ENCODE data around the gene EHD2.
"Not testable (repeated sequence)": the region's sequence is repeated elsewhere in the genome, so short reads cannot be mapped to it uniquely, and the experiment has no call there.

EHD2 gene

DNA sequence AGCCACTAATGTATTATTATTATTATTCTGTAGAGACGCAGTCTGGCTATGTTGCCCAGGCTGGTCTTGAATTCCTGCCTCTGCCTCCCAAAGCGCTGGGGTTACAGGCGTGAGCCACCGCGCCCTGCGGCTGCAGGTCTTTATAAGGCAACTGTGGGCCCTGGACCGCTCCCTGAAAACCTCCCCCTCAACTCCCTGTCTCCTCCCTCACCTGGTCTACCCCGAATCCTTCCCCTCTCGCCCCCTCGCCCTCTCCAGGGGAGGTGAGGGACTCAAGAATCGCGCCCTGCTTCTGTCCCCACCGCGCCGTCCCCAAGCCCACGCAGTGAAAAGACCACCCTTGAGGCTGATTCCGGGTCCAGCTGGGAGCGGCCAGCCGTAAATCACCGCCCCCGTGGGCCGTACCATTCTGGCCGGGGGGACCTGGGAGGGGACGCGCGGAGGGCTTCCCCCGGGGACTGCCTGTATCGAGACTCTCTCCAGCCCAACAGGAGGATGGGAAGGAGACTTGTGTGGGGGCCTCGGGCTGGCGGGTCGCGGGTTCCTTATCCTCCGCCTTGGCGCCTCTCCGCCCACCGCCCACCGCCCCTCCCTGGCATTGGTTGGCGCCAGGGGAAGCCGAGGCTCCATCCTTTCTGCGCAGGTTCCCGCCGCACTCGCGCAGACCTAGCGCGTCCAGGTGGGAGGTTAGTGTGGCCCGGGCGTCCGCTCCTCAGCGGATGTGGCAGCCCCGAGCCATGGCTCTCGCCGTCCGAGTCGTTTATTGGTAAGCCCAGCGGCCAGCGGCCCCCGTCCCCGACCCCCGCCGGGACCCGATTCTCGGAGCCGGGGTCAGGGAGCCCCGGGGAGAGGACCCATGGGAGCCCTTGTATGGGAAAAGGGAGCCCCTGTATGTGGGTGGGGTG is 65.1 kb downstream of the EHD2 start, which contains the start of gene SELENOW:
Gene SELENOW, plus strand, starts transcription at position 655 of the 905 bp plus-strand sequence. Its CDS starts 83 bp downstream, at position 738.
- peaks cover 16 to 22% of the 10 kb centered on the region in 2 donors for H3K36me3 ChIP-seq (ENCODE audit: control insufficient read depth in 1 of 2, insufficient read depth in 2 of 2, low read length in 2 of 2)
- peaks cover 16 to 37% of the 10 kb centered on the region in 2 donors for H3K4me1 ChIP-seq (ENCODE audit: control insufficient read depth in 1 of 2, insufficient read depth in 2 of 2, low read length in 2 of 2)
- H3K9me3 ChIP-seq (ENCODE audit: control insufficient read depth in 1 of 2, low read length in 2 of 2), result no peaks in the 10 kb centered on the region
- no peaks in the 10 kb centered on the region for H3K27me3 ChIP-seq (ENCODE audit: low read depth, low read length)
- peak within 1 kb of the TSS; percentile 86 for H3K27ac ChIP-seq (ENCODE audit: low read length)
- peak within 1 kb of the TSS; percentile 80 to 96 for H3K4me3 ChIP-seq (ENCODE audit: low read depth in 1 of 2, low read length in 2 of 2)

DNA sequence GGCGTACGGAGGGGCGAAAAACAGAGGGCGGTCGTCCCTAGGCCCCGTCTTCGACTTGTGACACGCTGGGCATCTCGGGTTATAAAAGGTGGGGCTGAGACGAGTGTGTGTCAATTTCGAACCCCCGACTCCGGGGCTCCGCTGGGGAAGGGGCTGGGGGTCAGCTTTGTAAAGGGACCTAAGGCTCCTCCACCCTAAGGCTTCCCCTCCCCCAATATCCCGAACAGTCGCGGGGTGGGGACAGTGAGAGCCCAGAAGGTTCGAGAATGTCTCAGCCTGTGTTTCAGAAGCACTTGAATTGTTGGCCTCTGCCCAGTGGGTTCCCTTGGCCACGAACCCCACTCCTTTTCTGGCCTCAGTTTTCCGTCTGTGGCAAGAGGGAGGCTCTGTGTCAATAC is 65.7 kb downstream of the EHD2 start:
- Histone ChIP-seq H3K27me3 (ENCODE audit: low read depth, low read length) (no peaks in the 10 kb centered on the region), H3K9me3 (ENCODE audit: control insufficient read depth in 1 of 2, low read length in 2 of 2) (no peaks in the 10 kb centered on the region), H3K27ac (ENCODE audit: low read length) (peak overlapping the region; percentile 86), H3K4me3 (ENCODE audit: low read depth in 1 of 2, low read length in 2 of 2) (peak overlapping the region; percentile 80 to 96), H3K4me1 (ENCODE audit: control insufficient read depth in 1 of 2, insufficient read depth in 2 of 2, low read length in 2 of 2) (peaks cover 16 to 37% of the 10 kb centered on the region in 2 donors), H3K36me3 (ENCODE audit: control insufficient read depth in 1 of 2, insufficient read depth in 2 of 2, low read length in 2 of 2) (peaks cover 16 to 29% of the 10 kb centered on the region in 2 donors)

DNA sequence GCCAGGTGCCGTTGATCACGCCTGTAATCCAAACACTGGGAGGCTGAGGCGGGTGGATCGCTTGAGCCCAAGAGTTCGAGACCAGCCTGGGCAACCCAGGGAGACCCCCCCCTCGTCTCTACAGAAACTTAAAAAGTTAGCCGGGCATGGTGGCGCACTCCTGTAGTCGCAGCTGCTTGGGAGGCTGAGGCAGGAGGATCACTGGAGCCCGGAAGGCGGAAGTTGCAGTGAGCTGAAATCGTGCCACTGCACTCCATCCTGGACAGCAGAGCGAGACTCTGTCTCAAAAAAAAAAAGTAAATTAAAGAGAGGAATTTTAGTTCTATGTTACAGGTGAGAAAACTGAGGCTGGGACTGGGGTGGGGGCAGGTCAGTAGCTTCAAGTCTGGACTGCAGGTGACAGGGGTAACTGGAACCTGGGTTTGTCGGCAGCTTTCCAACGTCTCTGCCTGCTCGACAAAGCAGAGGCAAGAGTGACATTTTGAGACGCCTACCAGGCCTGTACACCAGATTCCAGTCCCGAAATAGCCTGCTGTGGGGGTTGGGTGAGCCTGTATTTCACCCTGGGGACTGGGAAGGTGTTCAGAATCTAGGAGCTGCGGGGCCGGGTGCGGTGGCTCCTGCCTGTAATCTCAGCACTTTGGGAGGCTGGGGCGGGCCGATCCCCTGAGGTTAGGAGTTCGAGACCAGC is 66.4 kb downstream of the EHD2 start:
- Histone ChIP-seq H3K9me3 (ENCODE audit: control insufficient read depth in 1 of 2, low read length in 2 of 2) (no peaks in the 10 kb centered on the region), H3K36me3 (ENCODE audit: control insufficient read depth in 1 of 2, insufficient read depth in 2 of 2, low read length in 2 of 2) (peaks cover 23 to 36% of the 10 kb centered on the region in 2 donors), H3K27me3 (ENCODE audit: low read depth, low read length) (no peaks in the 10 kb centered on the region), H3K4me1 (ENCODE audit: control insufficient read depth in 1 of 2, insufficient read depth in 2 of 2, low read length in 2 of 2) (peaks cover 16 to 37% of the 10 kb centered on the region in 2 donors), H3K4me3 (ENCODE audit: low read depth in 1 of 2, low read length in 2 of 2) (peak overlapping the region; percentile 80 to 96), H3K27ac (ENCODE audit: low read length) (peak overlapping the region; percentile 86)

DNA sequence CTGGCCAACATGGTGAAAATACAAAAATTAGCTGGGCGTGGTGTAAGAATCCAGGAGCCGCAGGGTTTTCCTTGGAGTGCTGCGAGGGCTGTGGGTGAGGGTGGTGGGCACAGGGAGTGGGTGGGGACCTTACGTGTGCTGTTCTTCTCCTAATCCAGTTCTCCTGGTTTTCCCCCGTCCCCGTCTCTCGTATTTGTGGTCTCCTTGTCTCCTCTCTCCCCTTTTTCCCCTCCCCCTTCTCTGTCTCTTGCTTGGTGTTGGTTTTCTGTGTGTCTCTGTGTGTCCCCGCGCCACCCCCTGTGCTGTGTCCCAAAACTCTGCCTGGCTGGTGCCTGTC is 67.0 kb downstream of the EHD2 start:
- H3K27me3 ChIP-seq (ENCODE audit: low read depth, low read length), result no peaks in the 10 kb centered on the region
- H3K36me3 ChIP-seq (ENCODE audit: control insufficient read depth in 1 of 2, insufficient read depth in 2 of 2, low read length in 2 of 2), result peaks cover 23 to 37% of the 10 kb centered on the region in 2 donors
- H3K4me1 ChIP-seq (ENCODE audit: control insufficient read depth in 1 of 2, insufficient read depth in 2 of 2, low read length in 2 of 2), result peaks cover 16 to 37% of the 10 kb centered on the region in 2 donors
- H3K4me3 ChIP-seq (ENCODE audit: low read depth in 1 of 2, low read length in 2 of 2), result peak overlapping the region; percentile 80 to 96
- peak overlapping the region; percentile 81 for H3K27ac ChIP-seq (ENCODE audit: low read length)
- H3K9me3 ChIP-seq (ENCODE audit: control insufficient read depth in 1 of 2, low read length in 2 of 2), result no peaks in the 10 kb centered on the region

DNA sequence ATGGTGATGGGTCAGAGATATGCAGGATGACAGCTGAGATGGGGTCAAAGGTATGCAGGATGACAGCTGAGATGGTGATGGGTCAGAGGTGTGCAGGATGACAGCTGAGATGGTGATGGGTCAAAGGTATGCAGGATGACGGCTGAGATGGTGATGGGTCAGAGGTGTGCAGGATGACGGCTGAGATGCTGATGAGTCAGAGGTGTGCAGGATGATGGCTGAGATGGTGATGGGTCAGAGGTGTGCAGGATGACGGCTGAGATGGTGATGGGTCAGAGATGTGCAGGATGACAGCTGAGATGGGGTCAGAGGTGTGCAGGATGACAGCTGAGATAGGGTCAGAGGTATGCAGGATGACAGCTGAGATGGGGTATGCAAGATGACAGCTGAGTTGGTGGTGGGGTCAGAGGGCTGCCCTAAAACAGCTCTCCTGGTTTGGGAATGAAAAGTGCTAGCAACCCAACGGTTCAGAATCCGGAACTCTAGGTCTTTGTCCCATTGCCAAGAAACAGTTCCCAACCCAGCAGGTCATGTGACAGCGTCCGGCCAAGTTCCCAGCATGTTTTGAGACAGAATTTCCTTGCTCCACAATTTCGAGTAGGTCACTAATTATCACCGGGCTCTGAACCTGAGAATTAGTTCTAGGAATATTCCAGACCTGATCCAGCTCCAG is 68.5 kb downstream of the EHD2 start:
- H3K9me3 ChIP-seq (ENCODE audit: control insufficient read depth in 1 of 2, low read length in 2 of 2), result no peaks in the 10 kb centered on the region
- peak overlapping the region in 1 of 2 donors; percentile 96 for H3K4me3 ChIP-seq (ENCODE audit: low read depth in 1 of 2, low read length in 2 of 2)
- peaks cover 34 to 52% of the 10 kb centered on the region in 2 donors for H3K36me3 ChIP-seq (ENCODE audit: control insufficient read depth in 1 of 2, insufficient read depth in 2 of 2, low read length in 2 of 2)
- H3K4me1 ChIP-seq (ENCODE audit: control insufficient read depth in 1 of 2, insufficient read depth in 2 of 2, low read length in 2 of 2), result peaks cover 16 to 37% of the 10 kb centered on the region in 2 donors
- H3K27ac ChIP-seq (ENCODE audit: low read length), result peak overlapping the region; percentile 45
- no peaks in the 10 kb centered on the region for H3K27me3 ChIP-seq (ENCODE audit: low read depth, low read length)

DNA sequence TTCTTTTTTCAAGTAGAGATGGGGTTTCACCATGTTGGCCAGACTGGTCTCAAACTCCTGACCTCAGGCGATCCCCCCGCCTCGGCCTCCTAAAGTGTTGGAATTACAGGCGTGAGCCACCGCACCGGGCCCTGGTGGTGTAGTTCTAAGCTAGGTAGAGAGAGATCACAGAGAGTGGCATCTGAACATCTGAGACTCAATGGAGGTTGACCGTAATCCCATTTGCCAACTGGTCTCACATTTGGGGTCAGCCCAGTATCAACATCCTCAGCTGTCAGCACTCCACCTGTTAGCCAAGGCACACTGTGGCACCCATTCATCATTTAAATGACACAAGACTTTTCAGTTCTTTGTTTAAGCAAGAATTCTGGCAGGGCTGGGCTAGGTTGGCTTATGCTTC is 73.3 kb downstream of the EHD2 start:
- H3K4me3 ChIP-seq (ENCODE audit: low read depth in 1 of 2, low read length in 2 of 2), result no peak overlapping the region

DNA sequence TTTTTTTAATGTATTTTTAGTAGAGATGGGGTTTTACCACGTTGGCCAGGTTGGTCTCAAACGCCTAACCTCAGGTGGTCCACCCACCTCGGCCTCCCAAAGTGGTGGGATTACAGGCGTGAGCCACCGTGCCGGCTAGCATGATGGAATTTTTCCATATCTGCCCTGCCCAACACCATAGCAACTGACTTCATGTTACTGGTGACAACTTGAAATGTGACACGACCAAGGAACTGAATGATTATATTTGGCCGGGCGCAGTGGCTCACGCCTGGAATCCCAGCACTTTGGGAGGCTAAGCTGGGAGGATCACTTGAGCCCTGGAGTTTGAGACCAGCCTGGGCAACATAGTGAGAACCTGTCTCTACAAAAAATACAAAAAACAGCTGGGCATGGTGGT is 74.1 kb downstream of the EHD2 start:
- H3K4me1 ChIP-seq (ENCODE audit: control insufficient read depth in 1 of 2, insufficient read depth in 2 of 2, low read length in 2 of 2), result peaks cover 0 to 11% of the 10 kb centered on the region in 2 donors
- not testable (repeated sequence) for H3K9me3 ChIP-seq (ENCODE audit: control insufficient read depth in 1 of 2, low read length in 2 of 2); H3K4me3 ChIP-seq (ENCODE audit: low read depth in 1 of 2, low read length in 2 of 2); H3K27me3 ChIP-seq (ENCODE audit: low read depth, low read length); H3K27ac ChIP-seq (ENCODE audit: low read length)
- peaks cover 23 to 39% of the 10 kb centered on the region in 2 donors for H3K36me3 ChIP-seq (ENCODE audit: control insufficient read depth in 1 of 2, insufficient read depth in 2 of 2, low read length in 2 of 2)

More for the DNA sequence above, 73.3 kb downstream of the EHD2 start:
- Histone ChIP-seq H3K27me3 (ENCODE audit: low read depth, low read length) (no peaks in the 10 kb centered on the region), H3K9me3 (ENCODE audit: control insufficient read depth in 1 of 2, low read length in 2 of 2) (no peaks in the 10 kb centered on the region), H3K36me3 (ENCODE audit: control insufficient read depth in 1 of 2, insufficient read depth in 2 of 2, low read length in 2 of 2) (peaks cover 28 to 43% of the 10 kb centered on the region in 2 donors), H3K4me1 (ENCODE audit: control insufficient read depth in 1 of 2, insufficient read depth in 2 of 2, low read length in 2 of 2) (peaks cover 4 to 18% of the 10 kb centered on the region in 2 donors), H3K27ac (ENCODE audit: low read length) (no peak overlapping the region)

DNA sequence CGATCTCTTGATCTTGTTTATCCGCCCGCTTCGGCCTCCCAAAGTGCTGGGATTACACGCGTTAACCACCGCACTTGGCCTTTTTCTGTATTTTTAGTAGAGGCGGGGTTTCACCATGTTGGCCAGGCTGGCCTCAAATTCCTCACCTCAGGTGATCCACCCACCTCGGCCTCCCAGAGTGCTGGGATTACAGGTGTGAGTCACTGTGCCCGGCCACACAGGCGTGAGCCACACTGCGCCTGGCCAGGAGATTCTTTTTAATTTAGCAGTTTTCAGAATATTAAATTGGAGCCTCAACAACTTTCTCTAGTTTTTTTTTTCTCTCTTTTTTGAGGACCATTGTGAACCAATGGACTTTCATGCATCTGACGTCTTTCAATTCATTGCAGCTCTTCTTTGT is 76.6 kb downstream of the EHD2 start:
- H3K27me3 ChIP-seq (ENCODE audit: low read depth, low read length); H3K4me1 ChIP-seq (ENCODE audit: control insufficient read depth in 1 of 2, insufficient read depth in 2 of 2, low read length in 2 of 2); H3K4me3 ChIP-seq (ENCODE audit: low read depth in 1 of 2, low read length in 2 of 2); H3K9me3 ChIP-seq (ENCODE audit: control insufficient read depth in 1 of 2, low read length in 2 of 2); H3K27ac ChIP-seq (ENCODE audit: low read length): not testable (repeated sequence)
- H3K36me3 ChIP-seq (ENCODE audit: control insufficient read depth in 1 of 2, insufficient read depth in 2 of 2, low read length in 2 of 2), result peaks cover 12 to 16% of the 10 kb centered on the region in 2 donors

DNA sequence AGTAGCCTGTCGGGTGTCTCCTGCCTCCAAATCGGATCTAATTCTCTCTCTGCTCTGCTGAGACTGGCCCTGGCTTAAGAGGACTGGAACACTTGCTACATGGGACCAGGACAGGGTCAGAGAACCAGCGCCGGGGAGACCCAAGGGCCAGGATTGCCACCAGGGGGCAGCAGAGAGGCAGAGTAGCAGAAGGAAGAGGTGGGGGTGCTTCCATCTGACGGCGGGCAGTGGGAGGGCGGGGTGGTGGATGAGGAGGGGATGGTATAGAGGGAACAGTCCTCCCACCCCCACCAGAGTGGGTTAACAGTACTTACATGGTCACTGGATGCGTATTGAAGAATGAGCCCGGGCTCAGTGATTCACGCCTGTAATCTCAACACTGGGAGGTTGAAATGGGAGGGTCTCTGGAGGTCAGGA is 77.2 kb downstream of the EHD2 start:
- Histone ChIP-seq H3K27me3 (ENCODE audit: low read depth, low read length) (no peaks in the 10 kb centered on the region), H3K4me3 (ENCODE audit: low read depth in 1 of 2, low read length in 2 of 2) (no peak overlapping the region)

DNA sequence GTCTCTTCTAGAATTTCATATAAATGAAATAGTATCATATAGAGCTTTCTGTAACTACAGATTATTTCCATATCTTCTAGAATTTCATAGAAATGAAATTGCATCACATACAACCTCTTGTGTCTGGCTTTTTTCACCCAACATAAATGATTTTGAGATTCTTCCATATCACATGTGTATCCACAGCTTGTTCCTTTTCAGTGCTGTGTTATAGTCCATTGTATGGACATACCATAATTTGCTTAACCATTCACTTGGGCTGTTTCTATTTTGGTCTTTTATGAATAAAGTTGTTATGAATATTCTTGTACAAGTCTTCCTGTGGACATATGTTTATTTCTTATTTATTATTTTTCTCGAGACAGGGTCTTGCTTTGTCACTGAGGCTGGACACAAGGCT is 79.4 kb downstream of the EHD2 start:
- no peak overlapping the region for H3K27ac ChIP-seq (ENCODE audit: low read length)
- H3K9me3 ChIP-seq (ENCODE audit: control insufficient read depth in 1 of 2, low read length in 2 of 2), result no peaks in the 10 kb centered on the region
- no peaks in the 10 kb centered on the region for H3K27me3 ChIP-seq (ENCODE audit: low read depth, low read length)
- peaks cover 0 to 4% of the 10 kb centered on the region in 2 donors for H3K4me1 ChIP-seq (ENCODE audit: control insufficient read depth in 1 of 2, insufficient read depth in 2 of 2, low read length in 2 of 2)
- H3K36me3 ChIP-seq (ENCODE audit: control insufficient read depth in 1 of 2, insufficient read depth in 2 of 2, low read length in 2 of 2), result no peaks in the 10 kb centered on the region
- no peak overlapping the region for H3K4me3 ChIP-seq (ENCODE audit: low read depth in 1 of 2, low read length in 2 of 2)

More for the DNA sequence above, 77.2 kb downstream of the EHD2 start:
- H3K9me3 ChIP-seq (ENCODE audit: control insufficient read depth in 1 of 2, low read length in 2 of 2), result no peaks in the 10 kb centered on the region
- H3K4me1 ChIP-seq (ENCODE audit: control insufficient read depth in 1 of 2, insufficient read depth in 2 of 2, low read length in 2 of 2), result peaks cover 0 to 4% of the 10 kb centered on the region in 2 donors
- H3K27ac ChIP-seq (ENCODE audit: low read length), result no peak overlapping the region
- H3K36me3 ChIP-seq (ENCODE audit: control insufficient read depth in 1 of 2, insufficient read depth in 2 of 2, low read length in 2 of 2), result peaks cover 11 to 13% of the 10 kb centered on the region in 2 donors
